T-helper 2 cell (primary cell): ENCODE results near the gene FKBP8.
"Not testable (repeated sequence)": the region's sequence is repeated elsewhere in the genome, so short reads cannot be mapped to it uniquely, and the experiment has no call there.

Source experiments
- DNase-seq, 5 experiments: peaks; one replicate each; pipeline versions ENCODE4 v3.0.0 to v3.0.0-alpha.2; 2012 to 2022
- total RNA-seq, 2 donors: gene quantifications; one replicate each; lab custom pipeline; 2026; lab: John Stamatoyannopoulos, UW

The FKBP8 gene
- 112 to 139 reads per million in 2 donors for total RNA-seq

GRCh38 chr19:18542941-18543813 is at the start of gene FKBP8:
FKBP8 (minus strand) TSS chr19:18543573; CDS start chr19:18541970, 1,603 bp downstream.
- peak; percentile 81 to 96 (median 91) for DNase-seq

- DNase-seq: not testable (repeated sequence)
These were observed 49.4 kb upstream of the FKBP8 start for GRCh38 chr19:18592732-18593131.

GRCh38 chr19:18591735-18592385 is 48.5 kb upstream of the FKBP8 start:
- no peak for DNase-seq

GRCh38 chr19:18590273-18591272 is 47.2 kb upstream of the FKBP8 start:
- DNase-seq: peak in 1 of 5 experiments; percentile 38

GRCh38 chr19:18589380-18590272 is 46.3 kb upstream of the FKBP8 start:
- DNase-seq: peak in 4 of 5 experiments; percentile 52 to 89 (median 63)

GRCh38 chr19:18588611-18589379 is 45.4 kb upstream of the FKBP8 start, which contains the start of gene REX1BD:
REX1BD (plus strand) TSS chr19:18588798; CDS start chr19:18588802, 4 bp downstream.
- DNase-seq: peak; percentile 70 to 92 (median 84)

- peak in 1 of 5 experiments; percentile 75 for DNase-seq
These were observed 44.7 kb upstream of the FKBP8 start for GRCh38 chr19:18587962-18588610.

- DNase-seq: no peak
These were observed 44.2 kb upstream of the FKBP8 start for GRCh38 chr19:18587561-18587960.

- DNase-seq: no peak
These were observed 42.9 kb upstream of the FKBP8 start for GRCh38 chr19:18586306-18586705.

- DNase-seq: no peak
These were observed 36.9 kb upstream of the FKBP8 start for GRCh38 chr19:18580311-18580710.

- no peak for DNase-seq
These were observed 34.1 kb upstream of the FKBP8 start for GRCh38 chr19:18577365-18577914.

- no peak for DNase-seq
These were observed 33.0 kb upstream of the FKBP8 start for GRCh38 chr19:18576383-18576782.

GRCh38 chr19:18574691-18575291 is 31.4 kb upstream of the FKBP8 start:
- DNase-seq: no peak

GRCh38 chr19:18571564-18572344 is 28.4 kb upstream of the FKBP8 start, which contains the start of gene UBA52:
UBA52 (plus strand) TSS chr19:18571857; CDS start chr19:18573301, 1,444 bp downstream.
- DNase-seq: peak; percentile 98 to 99 (median 98)

GRCh38 chr19:18568367-18568766 is 25.0 kb upstream of the FKBP8 start:
- no peak for DNase-seq

- no peak for DNase-seq
These were observed 23.6 kb upstream of the FKBP8 start for GRCh38 chr19:18566953-18567352.

- DNase-seq: no peak
These were observed 18.7 kb upstream of the FKBP8 start for GRCh38 chr19:18562086-18562485.

- DNase-seq: no peak
These were observed 16.3 kb upstream of the FKBP8 start for GRCh38 chr19:18559685-18560084.
